Mesendoderm (in vitro differentiated cells): ENCODE results near the gene HDAC4.

Experiments
- DNase-seq: peaks from one replicate; pipeline ENCODE4 v3.0.0; 2013
- H2AK5ac ChIP-seq: 2 replicates; pipeline ENCODE4 v1.6.1; 2013; ENCODE audit warnings: low read length, inconsistent platforms
- H2BK120ac ChIP-seq: 2 replicates; pipeline ENCODE4 v1.6.1; 2013; ENCODE audit warnings: low read depth, mild to moderate bottlenecking, low read length, moderate library complexity, mixed read lengths
- H2BK15ac ChIP-seq: replicated peaks from 2 replicates; pipeline ENCODE4 v1.6.1; 2013; ENCODE audit warnings: low read depth, mild to moderate bottlenecking, moderate library complexity
- H2BK5ac ChIP-seq: 2 replicates; pipeline ENCODE4 v1.6.1; 2013; ENCODE audit warnings: low read length, inconsistent platforms
- H3K18ac ChIP-seq: 2 replicates; pipeline ENCODE4 v1.6.1; 2013; ENCODE audit warnings: mild to moderate bottlenecking, low read length, mixed read lengths
- H3K23ac ChIP-seq: one replicate; pipeline ENCODE4 v1.6.1; 2013; ENCODE audit warnings: low read length
- H3K27ac ChIP-seq: 2 replicates; pipeline ENCODE4 v1.5.1; 2013; ENCODE audit warnings: low read depth, mild to moderate bottlenecking, inconsistent platforms, low read length, moderate library complexity
- H3K27me3 ChIP-seq: 2 replicates; pipeline ENCODE4 v1.6.1; 2013; ENCODE audit warnings: low read length, control low read depth, mild to moderate bottlenecking, inconsistent platforms; ENCODE audit not compliant: insufficient read depth, poor library complexity
- H3K36me3 ChIP-seq: 2 replicates; pipeline ENCODE4 v1.6.1; 2013; ENCODE audit warnings: low read length, inconsistent platforms; ENCODE audit not compliant: control insufficient read depth, insufficient read depth
- H3K4ac ChIP-seq: one replicate; pipeline ENCODE4 v1.6.1; 2013; ENCODE audit warnings: low read depth, mild to moderate bottlenecking, low read length, moderate library complexity
- H3K4me1 ChIP-seq: 2 replicates; pipeline ENCODE4 v1.6.1; 2013; ENCODE audit warnings: low read depth, low read length, inconsistent platforms; ENCODE audit not compliant: control insufficient read depth
- H3K4me2 ChIP-seq: 2 replicates; pipeline ENCODE4 v1.6.1; 2013; ENCODE audit warnings: low read length
- H3K4me3 ChIP-seq: 2 replicates; pipeline ENCODE4 v1.5.1; 2013; ENCODE audit warnings: mild to moderate bottlenecking, low read length
- H3K56ac ChIP-seq: one replicate; pipeline ENCODE4 v1.6.1; 2013; ENCODE audit warnings: low read length
- H3K79me1 ChIP-seq: 2 replicates; pipeline ENCODE4 v1.6.1; 2013; ENCODE audit warnings: low read length, inconsistent platforms
- H3K79me2 ChIP-seq: 2 replicates; pipeline ENCODE4 v1.6.1; 2013; ENCODE audit warnings: mild to moderate bottlenecking, low read length; ENCODE audit not compliant: control insufficient read depth, insufficient read depth
- H3K9ac ChIP-seq: 2 replicates; pipeline ENCODE4 v1.6.1; 2013; ENCODE audit warnings: low read length, inconsistent platforms
- H4K5ac ChIP-seq: one replicate; pipeline ENCODE4 v1.6.1; 2013; ENCODE audit warnings: low read length
- H4K8ac ChIP-seq: one replicate; pipeline ENCODE4 v1.6.1; 2013; ENCODE audit warnings: low read depth, mild to moderate bottlenecking, control low read depth, low read length, moderate library complexity
- WGBS: extraction: QIAGEN DNeasy Blood & Tissue Kit; methylation state at CpG from one replicate; pipeline ENCODE4 v1.1.7; 2013; ENCODE audit warnings: low lambda C conversion rate, missing lambda C conversion rate; ENCODE audit not compliant: insufficient coverage; ENCODE audit errors: extremely low coverage; 5-methylcytosine and 5-hydroxymethylcytosine counted together

HDAC4 gene

GRCh38 chr2:239307921-239308613 is 92.8 kb downstream of the HDAC4 start:
- DNase-seq: peak; percentile 45

GRCh38 chr2:239307221-239307569 is 93.6 kb downstream of the HDAC4 start:
- no peak overlapping the region for H3K23ac ChIP-seq
- peaks cover 12% of the 10 kb centered on the region for H3K79me2 ChIP-seq
- H2BK5ac ChIP-seq: no peak overlapping the region
- no peak overlapping the region for H4K8ac ChIP-seq
- H3K56ac ChIP-seq: no peak overlapping the region
- DNase-seq: no peak
- no peak overlapping the region for H3K9ac ChIP-seq
- no peak overlapping the region for H3K4me2 ChIP-seq
- no peak overlapping the region for H3K4me3 ChIP-seq
- H3K27me3 ChIP-seq: no peaks in the 10 kb centered on the region
- peaks cover 2% of the 10 kb centered on the region for H3K4me1 ChIP-seq
- H3K27ac ChIP-seq: no peak overlapping the region
- WGBS: no CpG with 5 or more reads among the region's 8 CpGs
- no peak overlapping the region for H2BK120ac ChIP-seq
- H3K36me3 ChIP-seq: no peaks in the 10 kb centered on the region
- H3K79me1 ChIP-seq: peaks cover 27% of the 10 kb centered on the region
- no peak overlapping the region for H2AK5ac ChIP-seq
- H3K4ac ChIP-seq: no peak overlapping the region
- no peak overlapping the region for H3K18ac ChIP-seq
- no peak overlapping the region for H4K5ac ChIP-seq
- no peak overlapping the region for H2BK15ac ChIP-seq

More at GRCh38 chr2:239307921-239308613, 92.8 kb downstream of the HDAC4 start:
- no peak overlapping the region for H3K9ac ChIP-seq
- no CpG with 5 or more reads among the region's 16 CpGs for WGBS
- H3K23ac ChIP-seq: no peak overlapping the region
- no peak overlapping the region for H3K4ac ChIP-seq
- no peak overlapping the region for H2AK5ac ChIP-seq
- no peak overlapping the region for H3K18ac ChIP-seq
- H3K27me3 ChIP-seq: no peaks in the 10 kb centered on the region
- peaks cover 23% of the 10 kb centered on the region for H3K79me1 ChIP-seq
- no peak overlapping the region for H4K5ac ChIP-seq
- peaks cover 13% of the 10 kb centered on the region for H3K79me2 ChIP-seq
- no peak overlapping the region for H4K8ac ChIP-seq
- peaks cover 2% of the 10 kb centered on the region for H3K4me1 ChIP-seq
- H2BK120ac ChIP-seq: no peak overlapping the region
- no peak overlapping the region for H3K27ac ChIP-seq
- H3K4me2 ChIP-seq: no peak overlapping the region
- no peak overlapping the region for H3K56ac ChIP-seq
- H2BK15ac ChIP-seq: no peak overlapping the region
- no peaks in the 10 kb centered on the region for H3K36me3 ChIP-seq
- H3K4me3 ChIP-seq: no peak overlapping the region
- H2BK5ac ChIP-seq: no peak overlapping the region

- Histone ChIP-seq H3K27ac (no peak overlapping the region), H3K79me2 (peaks cover 14% of the 10 kb centered on the region), H3K18ac (no peak overlapping the region), H4K5ac (no peak overlapping the region), H3K23ac (no peak overlapping the region), H3K36me3 (no peaks in the 10 kb centered on the region), H3K9ac (no peak overlapping the region), H4K8ac (no peak overlapping the region), H3K27me3 (no peaks in the 10 kb centered on the region), H2BK120ac (no peak overlapping the region), H3K4me1 (peaks cover 2% of the 10 kb centered on the region), H2BK15ac (no peak overlapping the region), H3K79me1 (peaks cover 27% of the 10 kb centered on the region), H3K56ac (no peak overlapping the region), H3K4me2 (no peak overlapping the region), H3K4me3 (no peak overlapping the region), H2AK5ac (no peak overlapping the region), H3K4ac (no peak overlapping the region), H2BK5ac (no peak overlapping the region)
- WGBS: no CpG with 5 or more reads among the region's 25 CpGs
- DNase-seq: no peak
Observed at GRCh38 chr2:239306274-239307220, 94.3 kb downstream of the HDAC4 start.

GRCh38 chr2:239305771-239306170 is 95.0 kb downstream of the HDAC4 start:
- Histone ChIP-seq H4K5ac (no peak overlapping the region), H3K79me2 (peaks cover 14% of the 10 kb centered on the region), H3K4me3 (no peak overlapping the region), H3K4me2 (no peak overlapping the region), H3K23ac (no peak overlapping the region), H3K27ac (no peak overlapping the region), H3K27me3 (no peaks in the 10 kb centered on the region), H3K4me1 (peaks cover 2% of the 10 kb centered on the region), H4K8ac (no peak overlapping the region), H2AK5ac (no peak overlapping the region), H3K36me3 (no peaks in the 10 kb centered on the region), H3K4ac (no peak overlapping the region), H2BK15ac (no peak overlapping the region), H2BK5ac (no peak overlapping the region), H3K18ac (no peak overlapping the region), H2BK120ac (no peak overlapping the region), H3K56ac (no peak overlapping the region), H3K79me1 (peaks cover 22% of the 10 kb centered on the region), H3K9ac (no peak overlapping the region)
- no peak for DNase-seq
- no CpG with 5 or more reads among the region's 12 CpGs for WGBS

GRCh38 chr2:239305222-239305575 is 95.6 kb downstream of the HDAC4 start:
- no peak for DNase-seq
- H3K27ac ChIP-seq: no peak overlapping the region
- no peak overlapping the region for H2BK120ac ChIP-seq
- no peaks in the 10 kb centered on the region for H3K36me3 ChIP-seq
- H3K56ac ChIP-seq: no peak overlapping the region
- no peak overlapping the region for H2BK5ac ChIP-seq
- no peak overlapping the region for H2BK15ac ChIP-seq
- H3K27me3 ChIP-seq: no peaks in the 10 kb centered on the region
- no peak overlapping the region for H4K5ac ChIP-seq
- H3K4me3 ChIP-seq: no peak overlapping the region
- H4K8ac ChIP-seq: no peak overlapping the region
- peaks cover 14% of the 10 kb centered on the region for H3K79me2 ChIP-seq
- no peak overlapping the region for H3K4me2 ChIP-seq
- H2AK5ac ChIP-seq: no peak overlapping the region
- WGBS: no CpG with 5 or more reads among the region's 11 CpGs
- H3K23ac ChIP-seq: no peak overlapping the region
- peaks cover 21% of the 10 kb centered on the region for H3K79me1 ChIP-seq
- H3K4me1 ChIP-seq: peaks cover 2% of the 10 kb centered on the region
- H3K18ac ChIP-seq: no peak overlapping the region
- H3K9ac ChIP-seq: no peak overlapping the region
- H3K4ac ChIP-seq: no peak overlapping the region
